Measurements from ENCODE around the gene GLIPR2. TPM values are rescaled to one million over a fixed set of nuclear protein-coding genes. Genes with fewer than 3 reads are reported as not detected.

GLIPR2 gene
- total and polyA plus RNA-seq, 2 donors (not counting 3 experiments of a cell fraction or from before 2014, with no cell fraction given): 22.0 to 42.4 TPM

- peak; percentile 98 for FAIRE-seq
- Histone ChIP-seq H3K36me3 (ENCODE audit: control insufficient read depth in 2 of 2, extremely low read depth in 1 of 2, insufficient read depth in 2 of 2, low read length in 2 of 2) (no peaks in the 10 kb centered on the region), H3K27me3 (ENCODE audit: control insufficient read depth in 2 of 2, insufficient read depth in 2 of 2, low read length in 2 of 2) (no peaks in the 10 kb centered on the region), H3K9me1 (replicated peaks; ENCODE audit: control insufficient read depth, extremely low read depth, insufficient read depth, low read length) (no peaks in the 10 kb centered on the region), H3K4me3 (replicated peaks in 1 of 3; ENCODE audit: insufficient read depth in 1 of 3, low read depth in 1 of 3, low read length in 3 of 3) (peak within 1 kb of the TSS; percentile 80 to 93 (median 90)), H4K20me1 (replicated peaks; ENCODE audit: control insufficient read depth, extremely low read depth, insufficient read depth, low read length) (no peaks in the 10 kb centered on the region), H3K9me3 (replicated peaks; ENCODE audit: control insufficient read depth, insufficient read depth, low read length) (no peaks in the 10 kb centered on the region), H3K4me2 (ENCODE audit: insufficient read depth, low read length) (peak within 1 kb of the TSS; percentile 89), H2AFZ (ENCODE audit: low read depth, low read length) (peak within 1 kb of the TSS; percentile 87), H3K9ac (replicated peaks; ENCODE audit: extremely low read depth, insufficient read depth, low read length) (peak within 1 kb of the TSS; percentile 96), H3K79me2 (ENCODE audit: control insufficient read depth, insufficient read depth, low read length) (peaks cover 48% of the 10 kb centered on the region), H3K27ac (ENCODE audit: insufficient read depth, low read depth, low read length) (peak within 1 kb of the TSS; percentile 78), H3K4me1 (ENCODE audit: control insufficient read depth, extremely low read depth, insufficient read depth, low read length) (peaks cover 31% of the 10 kb centered on the region)
- dilution Hi-C loops (cut with MboI; ENCODE audit: extremely low pct_ligation_motif_present, low sequenced_read_pairs): no loop called here
- CTCF ChIA-PET: interaction anchor here (0.6 to 4.3 kb wide), 19 partner anchors 11 to 400 kb away, joined by 3 to 29 read pairs (median 7); partner anchors contain the start of gene GLIPR2
- no TSS peak for BruUV-seq (replicated peaks)
- POLR2A ChIA-PET: interaction anchor here (0.6 to 1.7 kb wide), 11 partner anchors 11 to 409 kb away, joined by 3 to 8 read pairs (median 4); no protein-coding TSS in a partner anchor
- intact Hi-C loops (cut with micrococcal nuclease): loop anchor here (5.0 kb wide), 1 partner anchor 137 kb away; no protein-coding TSS in a partner anchor
- TF ChIP-seq, protein P1, sequence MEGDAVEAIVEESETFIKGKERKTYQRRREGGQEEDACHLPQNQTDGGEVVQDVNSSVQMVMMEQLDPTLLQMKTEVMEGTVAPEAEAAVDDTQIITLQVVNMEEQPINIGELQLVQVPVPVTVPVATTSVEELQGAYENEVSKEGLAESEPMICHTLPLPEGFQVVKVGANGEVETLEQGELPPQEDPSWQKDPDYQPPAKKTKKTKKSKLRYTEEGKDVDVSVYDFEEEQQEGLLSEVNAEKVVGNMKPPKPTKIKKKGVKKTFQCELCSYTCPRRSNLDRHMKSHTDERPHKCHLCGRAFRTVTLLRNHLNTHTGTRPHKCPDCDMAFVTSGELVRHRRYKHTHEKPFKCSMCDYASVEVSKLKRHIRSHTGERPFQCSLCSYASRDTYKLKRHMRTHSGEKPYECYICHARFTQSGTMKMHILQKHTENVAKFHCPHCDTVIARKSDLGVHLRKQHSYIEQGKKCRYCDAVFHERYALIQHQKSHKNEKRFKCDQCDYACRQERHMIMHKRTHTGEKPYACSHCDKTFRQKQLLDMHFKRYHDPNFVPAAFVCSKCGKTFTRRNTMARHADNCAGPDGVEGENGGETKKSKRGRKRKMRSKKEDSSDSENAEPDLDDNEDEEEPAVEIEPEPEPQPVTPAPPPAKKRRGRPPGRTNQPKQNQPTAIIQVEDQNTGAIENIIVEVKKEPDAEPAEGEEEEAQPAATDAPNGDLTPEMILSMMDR (IDR thresholded peaks at IDR 0.05; ENCODE audit: extremely low read depth in 1 of 2, insufficient read depth in 1 of 2, low read depth in 1 of 2, low read length in 2 of 2): peak; percentile 40 to 50
- no peak for TF ChIP-seq EZH2 (IDR thresholded peaks at IDR 0.05; ENCODE audit: borderline replicate concordance, low read depth, low read length, severe bottlenecking)
- TF ChIP-seq, protein P2, sequence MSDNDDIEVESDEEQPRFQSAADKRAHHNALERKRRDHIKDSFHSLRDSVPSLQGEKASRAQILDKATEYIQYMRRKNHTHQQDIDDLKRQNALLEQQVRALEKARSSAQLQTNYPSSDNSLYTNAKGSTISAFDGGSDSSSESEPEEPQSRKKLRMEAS (IDR thresholded peaks at IDR 0.05; ENCODE audit: insufficient read depth, insufficient read length): no peak
- TF ChIP-seq POLR2A (IDR thresholded peaks at IDR 0.05; ENCODE audit: low read depth, low read length): peak; percentile 98
- TF ChIP-seq POLR2AphosphoS5 (IDR thresholded peaks at IDR 0.05; ENCODE audit: insufficient read depth, low read depth, low read length): peak; percentile 98
- TF ChIP-seq MYC (IDR thresholded peaks at IDR 0.05; ENCODE audit: low read depth, low read length): no peak
- no peak for TF ChIP-seq FOS (IDR thresholded peaks at IDR 0.05; ENCODE audit: borderline replicate concordance, insufficient read depth, low read length)
- DNase-seq (ENCODE audit: low read depth, low spot score): peak; percentile 98
These were observed 54.1 kb downstream of the GLIPR2 start, which contains the start of gene CLTA for GRCh38 chr9:36190388-36191289. Gene CLTA (plus strand): TSS chr9:36190921. CDS start chr9:36191057, 136 bp downstream.
